Epithelial cell of proximal tubule (primary cell): ENCODE measurements around the gene MYO1D. TPM values are rescaled to one million over a fixed set of nuclear protein-coding genes. Genes with fewer than 3 reads are reported as not detected.

Experiments
- DNase-seq: peaks from one replicate; pipeline ENCODE4 v3.0.0-alpha.2; 2011; ENCODE audit warnings: low read depth
- H3K4me3 ChIP-seq: 2 replicates; pipeline ENCODE4 v1.5.1; 2011; ENCODE audit warnings: low read depth, mild to moderate bottlenecking, low read length
- CTCF ChIP-seq: conservative IDR thresholded peaks from 2 replicates; pipeline ENCODE4 v1.5.1; 2012; ENCODE audit warnings: low read depth, mild to moderate bottlenecking, low read length
- total RNA-seq: library from RNA; depleted of rRNA; stranded (reverse); fragments of >200 nt; gene quantifications from 2 replicates; pipeline ENCODE4 v1.2.3, GENCODE V29; 2015

MYO1D gene
- total RNA-seq, 1 donor from 2014 or later: 54.4 TPM

- no peak for TF ChIP-seq CTCF
- no peak for DNase-seq
- no peak overlapping the region for H3K4me3 ChIP-seq
Measured at GRCh38 chr17:32542186-32542585, 334.7 kb downstream of the MYO1D start.

DNA sequence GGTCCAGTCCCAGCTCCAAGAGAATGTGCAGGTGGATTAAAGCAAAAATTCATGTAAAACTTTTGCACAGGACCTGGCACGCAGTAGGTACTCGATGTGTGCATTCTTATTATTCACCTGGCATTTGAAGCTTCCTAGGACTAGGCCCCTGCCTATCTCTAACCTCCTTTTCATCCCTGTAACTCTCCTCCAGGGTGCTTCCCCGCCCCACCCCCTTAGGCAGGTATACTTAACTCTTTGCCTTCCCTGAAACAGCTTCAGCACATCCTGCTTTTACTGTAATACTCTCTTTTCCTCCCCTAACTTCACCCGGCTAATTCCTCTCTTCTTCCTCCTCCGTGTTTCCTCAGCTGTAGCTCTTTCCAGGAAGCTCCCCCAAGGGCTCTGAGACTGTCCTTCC lies 335.3 kb downstream of the MYO1D start:
- no peak for DNase-seq
- TF ChIP-seq CTCF: no peak
- no peak overlapping the region for H3K4me3 ChIP-seq

- no peak overlapping the region for H3K4me3 ChIP-seq
- no peak for DNase-seq
- no peak for TF ChIP-seq CTCF
Measured at GRCh38 chr17:32536736-32537643, 339.9 kb downstream of the MYO1D start.

DNA sequence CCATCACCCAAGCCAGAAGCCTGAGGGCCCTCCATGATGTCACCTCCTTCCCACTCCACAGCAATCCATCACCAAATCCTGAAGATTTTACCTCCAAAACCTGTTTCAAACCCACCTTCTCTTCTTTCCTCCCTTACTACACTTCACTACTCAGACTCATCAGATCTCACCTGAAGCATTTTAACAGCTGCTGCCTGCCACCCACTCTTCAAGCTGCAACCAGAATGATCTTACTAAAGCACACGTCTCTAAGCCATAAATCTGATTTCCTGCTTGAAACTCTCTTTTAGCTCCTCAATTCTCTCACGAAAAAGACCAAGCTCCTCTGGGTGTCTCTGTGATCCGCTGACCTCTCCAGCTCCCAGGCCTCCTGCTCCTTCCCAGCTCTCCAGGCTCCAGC lies 343.6 kb downstream of the MYO1D start:
- DNase-seq: no peak
- H3K4me3 ChIP-seq: no peak overlapping the region
- TF ChIP-seq CTCF: no peak

GRCh38 chr17:32529604-32530003 lies 347.3 kb downstream of the MYO1D start:
- DNase-seq: no peak
- no peak for TF ChIP-seq CTCF
- no peak overlapping the region for H3K4me3 ChIP-seq

- no peak for DNase-seq
- no peak overlapping the region for H3K4me3 ChIP-seq
- no peak for TF ChIP-seq CTCF
Measured at GRCh38 chr17:32528825-32529224, 348.1 kb downstream of the MYO1D start.

GRCh38 chr17:32527146-32527545 lies 349.8 kb downstream of the MYO1D start:
- TF ChIP-seq CTCF: no peak
- H3K4me3 ChIP-seq: no peak overlapping the region
- no peak for DNase-seq
